NT2/D1 (cell line): ENCODE results near the gene PRR23E.

Experiments used
- DNase-seq: peaks from one replicate; pipeline ENCODE4 v3.0.0-alpha.2; 2011; ENCODE audit warnings: low read depth, low spot score
- H3K27me3 ChIP-seq: 2 replicates; pipeline ENCODE4 v1.6.0; 2011; ENCODE audit warnings: mild to moderate bottlenecking; ENCODE audit not compliant: insufficient read length, insufficient read depth
- H3K36me3 ChIP-seq: 2 replicates; pipeline ENCODE4 v1.6.1; 2011; ENCODE audit warnings: mild to moderate bottlenecking, low read length, mixed read lengths; ENCODE audit not compliant: insufficient read depth, insufficient read length
- H3K4me1 ChIP-seq: 2 replicates; pipeline ENCODE4 v1.5.1; 2011; ENCODE audit not compliant: insufficient read depth, insufficient read length
- H3K4me3 ChIP-seq: 2 replicates; pipeline ENCODE4 v1.5.1; 2011; ENCODE audit warnings: low read depth; ENCODE audit not compliant: insufficient read length
- H3K9ac ChIP-seq: 2 replicates; pipeline ENCODE4 v1.6.0; 2011; ENCODE audit warnings: low read depth; ENCODE audit not compliant: insufficient read length
- H3K9me3 ChIP-seq: 2 replicates; pipeline ENCODE4 v1.5.1; 2011; ENCODE audit warnings: mild to moderate bottlenecking, low read length; ENCODE audit not compliant: insufficient read depth
- SUZ12 ChIP-seq: IDR thresholded peaks from 2 replicates; pipeline ENCODE4 v1.6.1; 2011; ENCODE audit not compliant: insufficient read length, insufficient read depth; ENCODE audit errors: extremely low read depth
- YY1 ChIP-seq: IDR thresholded peaks from 2 replicates; pipeline ENCODE4 v1.6.1; 2011; ENCODE audit not compliant: insufficient read length, insufficient read depth
- ZNF274 ChIP-seq: IDR thresholded peaks from 2 replicates; pipeline ENCODE4 v1.6.1; 2011; ENCODE audit warnings: mild to moderate bottlenecking, low read depth, low read length

The PRR23E gene

DNA sequence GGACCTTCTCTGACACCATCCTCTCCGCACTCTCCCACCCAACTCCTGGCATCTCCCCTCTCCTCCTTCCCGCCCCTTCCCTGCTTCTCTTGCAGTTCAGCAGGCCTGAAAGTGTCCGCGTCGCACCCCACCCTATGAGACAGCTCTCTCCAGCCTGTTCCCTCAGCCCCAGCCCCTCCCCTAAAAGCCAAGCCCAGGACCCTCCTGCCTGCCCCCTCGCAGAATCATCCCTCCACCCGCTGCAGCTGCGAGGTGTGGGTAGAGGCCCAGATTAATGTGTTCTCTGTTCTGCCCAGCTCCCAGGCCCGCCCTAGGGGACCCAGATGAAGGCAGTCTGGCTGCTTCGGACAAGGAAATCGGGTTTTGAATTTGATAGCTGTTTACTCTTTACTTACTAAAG, 410 bp downstream of the PRR23E start:
- H3K4me3 ChIP-seq, result no peak overlapping the region
- H3K4me1 ChIP-seq, result no peaks in the 10 kb centered on the region
- H3K9ac ChIP-seq, result no peak overlapping the region
- no peaks in the 10 kb centered on the region for H3K36me3 ChIP-seq
- H3K9me3 ChIP-seq, result peaks cover 9% of the 10 kb centered on the region
- no peaks in the 10 kb centered on the region for H3K27me3 ChIP-seq
- no peak for TF ChIP-seq ZNF274
- no peak for TF ChIP-seq SUZ12
- no peak for TF ChIP-seq YY1
- no peak for DNase-seq

DNA sequence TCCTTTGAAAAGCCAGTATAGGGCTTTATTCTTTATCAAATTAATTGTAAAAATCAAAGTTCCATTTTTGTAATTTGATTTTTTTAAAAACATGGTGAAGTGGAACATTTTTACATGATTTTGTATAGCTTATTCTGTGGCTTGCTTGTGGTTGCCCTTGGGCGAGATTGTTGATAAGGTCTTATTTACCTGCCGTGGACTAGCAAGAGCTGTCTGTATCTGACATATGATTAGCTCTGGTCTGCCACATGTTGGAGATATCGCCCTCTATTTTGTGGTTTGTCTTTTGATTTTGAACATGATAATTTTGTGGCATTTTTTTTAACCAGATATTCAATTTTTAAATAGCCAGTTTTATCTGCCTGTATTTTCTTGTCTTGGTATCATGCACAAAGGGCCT, 844 bp downstream of the PRR23E start:
- H3K9ac ChIP-seq, result no peak overlapping the region
- no peak for DNase-seq
- H3K27me3 ChIP-seq, result no peaks in the 10 kb centered on the region
- no peak for TF ChIP-seq ZNF274
- no peak for TF ChIP-seq YY1
- TF ChIP-seq SUZ12, result no peak
- H3K36me3 ChIP-seq, result no peaks in the 10 kb centered on the region
- no peak overlapping the region for H3K4me3 ChIP-seq
- H3K4me1 ChIP-seq, result no peaks in the 10 kb centered on the region
- peaks cover 9% of the 10 kb centered on the region for H3K9me3 ChIP-seq

DNA sequence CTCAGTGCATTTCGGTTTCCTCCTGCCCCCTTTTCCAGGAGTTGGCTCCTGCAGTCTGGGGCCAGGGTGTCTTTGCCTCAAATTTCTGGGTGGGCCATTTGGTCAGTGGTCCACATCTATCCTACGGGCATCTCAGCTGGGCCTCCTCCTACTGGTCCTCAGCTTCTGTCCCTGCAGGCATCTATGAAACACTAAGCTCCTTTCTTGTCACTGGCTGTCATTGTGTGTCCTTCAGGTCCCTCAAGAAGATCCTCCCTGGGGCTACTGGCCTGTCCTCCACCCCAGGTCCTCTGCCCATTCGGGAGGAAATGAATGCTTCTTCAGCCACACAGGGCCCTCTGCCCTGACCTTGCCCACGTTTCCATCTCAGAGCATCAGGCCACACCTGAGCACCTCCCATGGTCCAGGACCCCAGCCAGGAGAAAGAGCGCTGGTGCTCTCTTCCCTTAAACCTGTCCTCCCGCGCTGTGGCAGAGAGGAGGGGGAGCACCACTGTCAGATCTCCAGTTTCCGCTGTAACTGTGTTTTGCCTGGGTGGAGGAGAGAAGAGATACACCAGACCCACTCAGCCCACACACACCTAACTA, 1.8 kb downstream of the PRR23E start:
- DNase-seq, result no peak
- Histone ChIP-seq H3K27me3 (no peaks in the 10 kb centered on the region), H3K4me3 (no peak overlapping the region), H3K36me3 (no peaks in the 10 kb centered on the region), H3K4me1 (no peaks in the 10 kb centered on the region), H3K9ac (no peak overlapping the region), H3K9me3 (peaks cover 9% of the 10 kb centered on the region)
- TF ChIP-seq SUZ12 (no peak), ZNF274 (no peak), YY1 (no peak)

DNA sequence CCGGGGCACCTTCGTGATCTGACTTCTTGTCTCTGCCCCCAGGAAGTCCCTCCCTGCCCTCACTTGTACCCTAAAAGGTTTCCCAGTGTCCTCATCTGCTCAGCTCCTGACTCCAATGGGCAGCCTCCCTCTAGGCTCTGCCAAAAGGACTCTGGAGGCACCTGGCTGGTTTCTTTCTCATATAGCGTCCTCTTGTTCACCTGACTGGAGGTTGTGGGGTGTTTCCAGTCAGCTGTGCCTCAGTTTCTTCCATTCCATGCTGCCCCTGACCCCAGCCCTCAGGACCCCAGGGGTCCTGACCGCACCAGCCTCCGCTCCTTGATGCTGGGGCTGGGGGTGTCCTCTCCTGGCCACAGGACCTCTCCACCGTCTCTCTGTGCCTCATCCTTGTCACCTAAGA, 2.5 kb downstream of the PRR23E start:
- no peak for DNase-seq
- Histone ChIP-seq H3K4me1 (no peaks in the 10 kb centered on the region), H3K4me3 (no peak overlapping the region), H3K9ac (no peak overlapping the region), H3K36me3 (no peaks in the 10 kb centered on the region), H3K27me3 (no peaks in the 10 kb centered on the region), H3K9me3 (peaks cover 9% of the 10 kb centered on the region)
- TF ChIP-seq SUZ12 (no peak), YY1 (no peak), ZNF274 (no peak)

DNA sequence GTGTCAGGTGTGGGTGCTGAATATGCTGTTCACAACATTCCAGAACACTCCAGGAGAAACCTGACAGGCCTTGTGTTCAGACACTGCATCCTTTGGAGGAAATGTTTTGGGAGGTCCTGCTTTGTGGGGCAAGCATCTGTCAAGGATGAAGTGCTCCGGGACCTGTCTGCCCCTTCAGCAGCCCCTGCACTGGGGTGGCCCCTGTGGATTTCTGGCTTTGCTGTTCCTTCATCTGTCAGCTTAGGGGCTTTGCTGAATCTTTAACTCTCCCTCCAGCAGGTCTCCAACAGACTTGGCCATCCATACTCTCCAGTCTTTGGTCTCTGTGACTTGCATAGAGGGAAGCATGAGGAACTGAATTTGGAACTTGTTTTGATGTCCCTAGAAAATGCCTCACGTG, 3.1 kb downstream of the PRR23E start:
- Histone ChIP-seq H3K9ac (no peak overlapping the region), H3K27me3 (no peaks in the 10 kb centered on the region), H3K4me3 (no peak overlapping the region), H3K4me1 (no peaks in the 10 kb centered on the region), H3K36me3 (no peaks in the 10 kb centered on the region), H3K9me3 (peaks cover 9% of the 10 kb centered on the region)
- DNase-seq, result no peak
- no peak for TF ChIP-seq ZNF274
- no peak for TF ChIP-seq SUZ12
- no peak for TF ChIP-seq YY1

DNA sequence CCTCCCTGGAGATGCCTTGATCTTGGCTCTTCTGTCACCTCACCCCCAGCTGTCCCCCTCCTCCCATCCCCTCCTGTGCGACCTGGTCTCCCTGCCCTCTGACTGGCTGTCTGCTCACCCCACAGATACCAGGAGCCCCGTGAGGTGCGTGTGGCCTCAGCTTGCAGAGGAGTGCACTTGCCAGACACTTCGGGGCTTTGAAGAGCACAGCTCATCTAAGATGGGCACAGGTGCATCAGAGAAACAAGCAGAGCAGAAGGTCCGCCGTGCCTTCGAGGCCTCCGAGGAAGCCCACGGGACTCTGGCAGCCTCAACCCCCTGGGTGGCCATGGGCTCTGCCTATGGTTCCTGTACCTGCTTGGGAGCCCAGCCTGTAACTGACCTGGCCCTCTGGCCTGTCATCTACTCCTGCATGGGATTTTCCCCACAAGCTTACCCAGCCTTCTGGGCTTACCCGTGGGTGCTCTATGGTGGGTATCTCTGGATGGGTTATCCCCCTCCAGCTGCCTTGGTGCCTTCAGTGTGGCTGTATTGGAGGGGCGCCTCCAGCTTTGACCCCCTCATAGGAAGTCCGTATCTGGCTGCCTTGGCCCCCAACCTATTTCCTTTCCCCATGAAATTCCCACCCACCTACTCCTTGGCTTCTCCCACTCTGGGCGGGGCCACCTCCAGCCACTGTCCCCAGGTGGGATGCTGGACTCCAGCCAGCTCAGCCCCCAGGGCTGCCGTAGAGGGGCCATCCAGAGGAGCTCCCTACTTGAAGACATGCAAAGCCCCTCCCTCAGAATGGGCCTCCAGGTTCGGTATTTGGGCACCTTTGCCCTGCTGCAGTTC, 3.8 kb downstream of the PRR23E start:
- TF ChIP-seq ZNF274 (no peak), SUZ12 (no peak)
- no peak overlapping the region for H3K9ac ChIP-seq
- H3K27me3 ChIP-seq, result no peaks in the 10 kb centered on the region
- H3K9me3 ChIP-seq, result peaks cover 4% of the 10 kb centered on the region
- no peaks in the 10 kb centered on the region for H3K36me3 ChIP-seq
- DNase-seq, result no peak
- H3K4me3 ChIP-seq, result no peak overlapping the region
- no peaks in the 10 kb centered on the region for H3K4me1 ChIP-seq

DNA sequence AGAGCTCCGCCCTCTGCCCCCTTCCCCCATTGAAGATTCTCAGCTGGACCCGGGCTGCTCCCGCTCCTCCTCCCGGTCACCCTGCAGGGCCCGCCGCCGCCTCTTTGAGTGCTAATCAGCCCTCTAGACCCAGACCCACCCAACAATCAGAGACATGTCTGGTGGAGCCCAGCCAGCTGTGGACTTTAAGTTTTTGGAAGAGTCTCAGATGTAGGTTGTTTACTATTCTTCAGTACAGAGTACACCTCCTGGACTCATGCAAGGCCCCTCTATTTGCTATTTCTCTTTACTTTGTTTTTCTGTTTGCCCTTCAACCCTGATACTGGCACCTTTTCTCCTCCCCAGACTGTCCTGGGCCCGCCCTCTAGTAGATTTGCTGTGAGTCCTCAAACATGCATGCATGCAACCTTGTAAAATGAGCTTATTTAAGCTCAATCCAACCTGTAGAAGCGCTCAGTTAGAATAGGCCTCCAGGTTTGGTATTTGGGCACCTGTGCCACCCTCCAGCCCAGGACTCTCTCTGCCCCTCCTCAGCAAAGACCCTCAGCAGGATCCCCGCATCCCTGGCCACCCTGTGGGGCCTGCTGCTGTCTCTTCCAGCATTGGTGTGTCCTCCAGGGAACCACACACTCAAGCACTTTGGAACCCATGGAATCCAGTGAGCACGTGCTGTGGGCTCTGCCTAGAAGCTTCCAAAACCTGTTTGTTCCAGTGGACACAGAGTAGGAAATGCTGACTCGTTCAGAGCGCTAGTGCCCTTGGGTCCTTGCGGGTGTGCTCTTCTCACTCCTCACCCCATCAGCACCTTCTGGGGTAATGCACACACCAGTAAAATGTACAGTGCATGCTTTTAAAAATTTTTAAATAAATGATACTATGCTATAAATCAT, 4.6 kb downstream of the PRR23E start:
- H3K9me3 ChIP-seq, result no peaks in the 10 kb centered on the region; the same call in 1 of the 2 replicates
- no peak for DNase-seq
- no peaks in the 10 kb centered on the region for H3K27me3 ChIP-seq
- TF ChIP-seq SUZ12, result no peak
- no peak for TF ChIP-seq YY1
- no peak for TF ChIP-seq ZNF274
- H3K4me1 ChIP-seq, result no peaks in the 10 kb centered on the region
- H3K36me3 ChIP-seq, result no peaks in the 10 kb centered on the region
- H3K9ac ChIP-seq, result no peak overlapping the region
- H3K4me3 ChIP-seq, result no peak overlapping the region
